ENCODE data around the gene PHF21B.
"Not testable (repeated sequence)": the region's sequence is repeated elsewhere in the genome, so short reads cannot be mapped to it uniquely, and the experiment has no call there.

Gene PHF21B

DNA sequence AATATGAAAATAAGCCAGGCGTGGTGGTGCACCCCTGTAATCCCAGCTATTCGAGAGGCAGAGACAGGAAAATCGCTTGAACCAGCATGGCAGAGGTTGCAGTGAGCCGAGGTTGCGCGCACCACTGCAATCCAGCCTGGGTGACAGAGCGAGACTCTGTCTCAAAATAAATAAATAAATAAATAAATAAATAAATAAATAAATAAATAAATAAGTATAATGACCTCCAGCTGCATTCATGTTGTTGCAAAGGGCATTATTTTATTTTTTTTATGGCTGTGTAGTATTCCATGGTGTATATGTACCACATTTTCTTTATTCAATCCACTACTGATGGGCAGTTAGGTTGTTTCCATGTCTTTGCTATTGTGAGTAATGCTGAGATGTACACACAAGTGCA lies 48.1 kb downstream of the PHF21B start:
- not testable (repeated sequence) for H2BK12ac ChIP-seq (ENCODE audit: low read length in 2 of 2); H3K9me3 ChIP-seq (ENCODE audit: control insufficient read depth, low read length); H3K4me1 ChIP-seq (ENCODE audit: control insufficient read depth, insufficient read depth, low read depth, low read length); H3K4ac ChIP-seq (ENCODE audit: low read depth in 1 of 2, low read length in 2 of 2); H3K18ac ChIP-seq (ENCODE audit: low read depth in 1 of 2, low read length in 2 of 2); H3K36me3 ChIP-seq (ENCODE audit: control insufficient read depth in 1 of 2, insufficient read depth in 2 of 2, low read depth in 1 of 2, low read length in 2 of 2); H2AK5ac ChIP-seq (ENCODE audit: low read length, severe bottlenecking); H3K14ac ChIP-seq (ENCODE audit: low read length in 2 of 2); H3K27ac ChIP-seq (ENCODE audit: low read length, poor library complexity, severe bottlenecking); H2BK5ac ChIP-seq (ENCODE audit: low read depth, low read length, poor library complexity, severe bottlenecking); H3K79me1 ChIP-seq (replicated peaks; ENCODE audit: low read length, poor library complexity, severe bottlenecking); H2BK15ac ChIP-seq (ENCODE audit: low read depth, poor library complexity, severe bottlenecking); H3K4me3 ChIP-seq (ENCODE audit: insufficient read depth in 1 of 2, low read depth in 1 of 2, low read length in 2 of 2); H2AFZ ChIP-seq (ENCODE audit: low read depth, low read length); H4K8ac ChIP-seq (ENCODE audit: low read length); H3K4me2 ChIP-seq (ENCODE audit: low read length, poor library complexity, severe bottlenecking); H4K91ac ChIP-seq (ENCODE audit: low read length); H3K23ac ChIP-seq (ENCODE audit: low read length in 2 of 2); DNase-seq; H3K9ac ChIP-seq (ENCODE audit: low read length); H2BK120ac ChIP-seq (ENCODE audit: low read depth, low read length)
- 86% methylated on average over 3 of the region's 7 CpGs for WGBS
- H3K27me3 ChIP-seq (ENCODE audit: control insufficient read depth in 1 of 2, insufficient read depth in 1 of 2, low read length in 2 of 2), result peaks cover 22 to 74% of the 10 kb centered on the region in 2 experiments

DNA sequence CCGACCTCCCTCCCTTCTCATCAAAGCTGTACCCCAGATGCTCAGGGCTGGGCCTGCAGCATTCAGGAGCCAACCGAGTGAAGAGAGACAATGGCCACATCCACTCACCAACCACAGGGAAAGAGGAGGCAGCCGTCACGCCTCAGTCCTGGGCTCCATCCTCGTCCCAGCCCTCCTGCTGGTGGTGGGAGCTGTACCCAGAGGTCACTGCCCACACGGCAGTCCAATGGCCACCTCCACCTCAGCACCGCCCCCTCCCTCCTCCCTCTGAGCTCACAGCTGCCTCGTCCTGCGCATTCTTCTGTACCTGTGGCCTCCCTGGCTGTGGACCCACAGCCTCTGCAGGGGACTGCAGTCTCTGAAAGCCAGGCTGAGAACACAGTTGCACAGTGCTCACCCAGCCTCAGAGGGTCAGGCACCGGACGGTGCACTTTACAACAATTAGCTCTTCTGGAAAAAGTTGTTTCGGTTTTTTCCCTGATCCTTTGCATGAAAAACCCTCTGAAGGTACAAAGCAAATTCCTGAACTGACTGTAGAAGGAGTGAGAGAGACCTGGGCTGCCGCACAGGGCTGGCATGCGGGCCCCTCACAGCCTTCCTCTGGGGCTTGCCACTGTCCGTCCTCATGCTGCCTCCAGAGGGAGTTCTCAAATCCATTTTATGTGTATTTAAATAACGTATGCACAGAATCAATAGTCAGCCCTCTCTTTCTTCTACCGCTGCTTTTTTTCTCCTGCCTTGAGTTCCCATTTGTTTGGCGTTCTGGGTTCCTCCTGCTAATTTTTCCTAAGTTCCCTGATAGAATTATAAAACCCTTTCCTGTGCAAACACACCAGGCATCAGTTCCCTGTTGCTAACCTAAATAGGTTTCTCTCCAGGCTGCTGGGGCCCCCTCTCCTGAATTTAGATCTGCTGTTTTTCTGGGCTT lies 52.7 kb downstream of the PHF21B start:
- H3K79me1 ChIP-seq (replicated peaks; ENCODE audit: low read length, poor library complexity, severe bottlenecking), result no peaks in the 10 kb centered on the region
- H2BK15ac ChIP-seq (ENCODE audit: low read depth, poor library complexity, severe bottlenecking), result no peak overlapping the region
- no peaks in the 10 kb centered on the region for H3K4me1 ChIP-seq (ENCODE audit: control insufficient read depth, insufficient read depth, low read depth, low read length)
- no peak overlapping the region for H2BK5ac ChIP-seq (ENCODE audit: low read depth, low read length, poor library complexity, severe bottlenecking)
- no peak overlapping the region for H4K8ac ChIP-seq (ENCODE audit: low read length)
- no peak overlapping the region for H3K4ac ChIP-seq (ENCODE audit: low read depth in 1 of 2, low read length in 2 of 2)
- H2BK120ac ChIP-seq (ENCODE audit: low read depth, low read length), result no peak overlapping the region
- no peak overlapping the region for H2AK5ac ChIP-seq (ENCODE audit: low read length, severe bottlenecking)
- H3K9ac ChIP-seq (ENCODE audit: low read length), result no peak overlapping the region
- no peak overlapping the region for H3K18ac ChIP-seq (ENCODE audit: low read depth in 1 of 2, low read length in 2 of 2)
- no peak overlapping the region for H4K91ac ChIP-seq (ENCODE audit: low read length)
- no peak overlapping the region for H3K23ac ChIP-seq (ENCODE audit: low read length in 2 of 2)
- H3K27ac ChIP-seq (ENCODE audit: low read length, poor library complexity, severe bottlenecking), result no peak overlapping the region
- DNase-seq, result no peak
- no peaks in the 10 kb centered on the region for H3K9me3 ChIP-seq (ENCODE audit: control insufficient read depth, low read length)
- H2AFZ ChIP-seq (ENCODE audit: low read depth, low read length), result no peak overlapping the region
- no peak overlapping the region for H3K14ac ChIP-seq (ENCODE audit: low read length in 2 of 2)
- H3K4me2 ChIP-seq (ENCODE audit: low read length, poor library complexity, severe bottlenecking), result no peak overlapping the region
- H3K27me3 ChIP-seq (ENCODE audit: control insufficient read depth in 1 of 2, insufficient read depth in 1 of 2, low read length in 2 of 2), result peaks cover 44 to 77% of the 10 kb centered on the region in 2 experiments
- WGBS, result 64% methylated on average over 18 of the region's 18 CpGs
- H3K36me3 ChIP-seq (ENCODE audit: control insufficient read depth in 1 of 2, insufficient read depth in 2 of 2, low read depth in 1 of 2, low read length in 2 of 2), result no peaks in the 10 kb centered on the region
- H2BK12ac ChIP-seq (ENCODE audit: low read length in 2 of 2), result no peak overlapping the region
- H3K4me3 ChIP-seq (ENCODE audit: insufficient read depth in 1 of 2, low read depth in 1 of 2, low read length in 2 of 2), result no peak overlapping the region

- no peak overlapping the region for H3K14ac ChIP-seq (ENCODE audit: low read length in 2 of 2)
- H3K79me1 ChIP-seq (replicated peaks; ENCODE audit: low read length, poor library complexity, severe bottlenecking), result no peaks in the 10 kb centered on the region
- H3K4me1 ChIP-seq (ENCODE audit: control insufficient read depth, insufficient read depth, low read depth, low read length), result no peaks in the 10 kb centered on the region
- H3K4me3 ChIP-seq (ENCODE audit: insufficient read depth in 1 of 2, low read depth in 1 of 2, low read length in 2 of 2), result no peak overlapping the region
- no peak overlapping the region for H2AFZ ChIP-seq (ENCODE audit: low read depth, low read length)
- H4K8ac ChIP-seq (ENCODE audit: low read length), result no peak overlapping the region
- WGBS, result 75% methylated on average over 8 of the region's 8 CpGs
- no peak overlapping the region for H4K91ac ChIP-seq (ENCODE audit: low read length)
- no peak overlapping the region for H3K23ac ChIP-seq (ENCODE audit: low read length in 2 of 2)
- no peak overlapping the region for H3K9ac ChIP-seq (ENCODE audit: low read length)
- H3K18ac ChIP-seq (ENCODE audit: low read depth in 1 of 2, low read length in 2 of 2), result no peak overlapping the region
- no peak overlapping the region for H3K4ac ChIP-seq (ENCODE audit: low read depth in 1 of 2, low read length in 2 of 2)
- no peak overlapping the region for H2AK5ac ChIP-seq (ENCODE audit: low read length, severe bottlenecking)
- peaks cover 4% of the 10 kb centered on the region for H3K9me3 ChIP-seq (ENCODE audit: control insufficient read depth, low read length)
- H3K36me3 ChIP-seq (ENCODE audit: control insufficient read depth in 1 of 2, insufficient read depth in 2 of 2, low read depth in 1 of 2, low read length in 2 of 2), result no peaks in the 10 kb centered on the region
- DNase-seq, result no peak
- H3K27ac ChIP-seq (ENCODE audit: low read length, poor library complexity, severe bottlenecking), result no peak overlapping the region
- no peak overlapping the region for H2BK12ac ChIP-seq (ENCODE audit: low read length in 2 of 2)
- H3K27me3 ChIP-seq (ENCODE audit: control insufficient read depth in 1 of 2, insufficient read depth in 1 of 2, low read length in 2 of 2), result peaks cover 39 to 81% of the 10 kb centered on the region in 2 experiments
- H3K4me2 ChIP-seq (ENCODE audit: low read length, poor library complexity, severe bottlenecking), result no peak overlapping the region
- H2BK120ac ChIP-seq (ENCODE audit: low read depth, low read length), result no peak overlapping the region
- H2BK5ac ChIP-seq (ENCODE audit: low read depth, low read length, poor library complexity, severe bottlenecking), result no peak overlapping the region
- no peak overlapping the region for H2BK15ac ChIP-seq (ENCODE audit: low read depth, poor library complexity, severe bottlenecking)
Observed at GRCh38 chr22:44955102-44955501, 54.7 kb downstream of the PHF21B start.

- H3K4me1 ChIP-seq (ENCODE audit: control insufficient read depth, insufficient read depth, low read depth, low read length), result no peaks in the 10 kb centered on the region
- no peak overlapping the region for H3K4me2 ChIP-seq (ENCODE audit: low read length, poor library complexity, severe bottlenecking)
- H3K23ac ChIP-seq (ENCODE audit: low read length in 2 of 2), result no peak overlapping the region
- H2BK15ac ChIP-seq (ENCODE audit: low read depth, poor library complexity, severe bottlenecking), result no peak overlapping the region
- H2AK5ac ChIP-seq (ENCODE audit: low read length, severe bottlenecking), result no peak overlapping the region
- 87% methylated on average over 10 of the region's 10 CpGs for WGBS
- H3K27ac ChIP-seq (ENCODE audit: low read length, poor library complexity, severe bottlenecking), result no peak overlapping the region
- no peak overlapping the region for H2BK12ac ChIP-seq (ENCODE audit: low read length in 2 of 2)
- peaks cover 4% of the 10 kb centered on the region for H3K9me3 ChIP-seq (ENCODE audit: control insufficient read depth, low read length)
- H3K18ac ChIP-seq (ENCODE audit: low read depth in 1 of 2, low read length in 2 of 2), result no peak overlapping the region
- no peaks in the 10 kb centered on the region for H3K36me3 ChIP-seq (ENCODE audit: control insufficient read depth in 1 of 2, insufficient read depth in 2 of 2, low read depth in 1 of 2, low read length in 2 of 2)
- no peak overlapping the region for H3K14ac ChIP-seq (ENCODE audit: low read length in 2 of 2)
- H2AFZ ChIP-seq (ENCODE audit: low read depth, low read length), result no peak overlapping the region
- no peak for DNase-seq
- no peak overlapping the region for H2BK120ac ChIP-seq (ENCODE audit: low read depth, low read length)
- H3K4ac ChIP-seq (ENCODE audit: low read depth in 1 of 2, low read length in 2 of 2), result no peak overlapping the region
- no peaks in the 10 kb centered on the region for H3K79me1 ChIP-seq (replicated peaks; ENCODE audit: low read length, poor library complexity, severe bottlenecking)
- H3K27me3 ChIP-seq (ENCODE audit: control insufficient read depth in 1 of 2, insufficient read depth in 1 of 2, low read length in 2 of 2), result peaks cover 32 to 81% of the 10 kb centered on the region in 2 experiments
- H3K4me3 ChIP-seq (ENCODE audit: insufficient read depth in 1 of 2, low read depth in 1 of 2, low read length in 2 of 2), result no peak overlapping the region
- no peak overlapping the region for H3K9ac ChIP-seq (ENCODE audit: low read length)
- no peak overlapping the region for H4K91ac ChIP-seq (ENCODE audit: low read length)
- H2BK5ac ChIP-seq (ENCODE audit: low read depth, low read length, poor library complexity, severe bottlenecking), result no peak overlapping the region
- H4K8ac ChIP-seq (ENCODE audit: low read length), result no peak overlapping the region
Observed at GRCh38 chr22:44954149-44954548, 55.7 kb downstream of the PHF21B start.

Measured in mesenchymal stem cell (in vitro differentiated cells and primary cell).